Measurements from ENCODE around the gene MYOD1.

MYOD1 gene

GRCh38 chr11:17769218-17769617, 49.8 kb downstream of the MYOD1 start:
- DNase-seq (ENCODE audit: low read depth in 3 of 3, low spot score in 1 of 3): no peak

- DNase-seq (ENCODE audit: low read depth in 3 of 3, low spot score in 1 of 3): no peak
Observed at GRCh38 chr11:17770048-17770652, 50.8 kb downstream of the MYOD1 start.

- DNase-seq (ENCODE audit: low read depth in 3 of 3, low spot score in 1 of 3): no peak
Observed at GRCh38 chr11:17770917-17771316, 51.5 kb downstream of the MYOD1 start.

- DNase-seq (ENCODE audit: low read depth in 3 of 3, low spot score in 1 of 3): no peak
Observed at GRCh38 chr11:17771415-17771814, 52.0 kb downstream of the MYOD1 start.

Measured in stimulated activated CD4-positive, alpha-beta T cell treated with anti-CD3 and anti-CD28 coated beads, TNF-alpha, amount 100 ng/mL, for 1 hour (primary cell).